AG09309 (cell line): ENCODE data around the gene ZNF862.
A peak's percentile ranks its signal among the peaks of the same experiment; 100 is the strongest.

Source experiments
- DNase-seq: peaks from one replicate; pipeline ENCODE4 v3.0.0-alpha.2; 2010; ENCODE audit warnings: low read depth
- H3K4me3 ChIP-seq: 2 replicates; pipeline ENCODE4 v1.5.1; 2011; ENCODE audit warnings: mild to moderate bottlenecking, low read depth, low read length, moderate library complexity; ENCODE audit not compliant: control insufficient read depth
- CTCF ChIP-seq: IDR thresholded peaks from 2 replicates; pipeline ENCODE4 v1.5.1; 2011; ENCODE audit warnings: mild to moderate bottlenecking, low read depth, low read length, inconsistent platforms; ENCODE audit not compliant: insufficient read depth, control insufficient read depth; ENCODE audit errors: missing control alignments

ZNF862 gene

GRCh38 chr7:149871576-149871975, 33.4 kb downstream of the ZNF862 start:
- DNase-seq = no peak
- no peak for TF ChIP-seq CTCF
- no peak overlapping the region for H3K4me3 ChIP-seq

- peak; percentile 25 for TF ChIP-seq CTCF
- DNase-seq = peak; percentile 37
- peak overlapping the region; percentile 70 for H3K4me3 ChIP-seq
Observed at GRCh38 chr7:149872419-149873073, 34.4 kb downstream of the ZNF862 start.

GRCh38 chr7:149873074-149873969, 35.1 kb downstream of the ZNF862 start, which contains the start of gene ATP6V0E2:
TSS of gene ATP6V0E2 (plus strand) at chr7:149873969. CDS start at chr7:149874066, 97 bp downstream.
- peak within 1 kb of the TSS; percentile 70 for H3K4me3 ChIP-seq
- peak; percentile 53 for DNase-seq
- no peak for TF ChIP-seq CTCF

- DNase-seq = no peak
- TF ChIP-seq CTCF = no peak
- H3K4me3 ChIP-seq = peak overlapping the region; percentile 70
Observed at GRCh38 chr7:149873970-149874643, 35.9 kb downstream of the ZNF862 start.

- no peak for DNase-seq
- H3K4me3 ChIP-seq = no peak overlapping the region
- no peak for TF ChIP-seq CTCF
Observed at GRCh38 chr7:149874644-149875028, 36.5 kb downstream of the ZNF862 start.

GRCh38 chr7:149875396-149875795, 37.2 kb downstream of the ZNF862 start:
- no peak for DNase-seq
- TF ChIP-seq CTCF = no peak
- H3K4me3 ChIP-seq = no peak overlapping the region
